ENCODE results near the gene IRAK2.
A peak's percentile ranks its signal among the peaks of the same experiment; 100 is the strongest.
"Not testable (repeated sequence)": the region's sequence is repeated elsewhere in the genome, so short reads cannot be mapped to it uniquely, and the experiment has no call there.

Gene IRAK2

GRCh38 chr3:10164546-10165393 lies at the start of gene IRAK2:
IRAK2 (plus strand) TSS chr3:10164919; CDS start chr3:10164955, 36 bp downstream.
- no peak for FAIRE-seq

GRCh38 chr3:10115326-10116137 lies 49.2 kb upstream of the IRAK2 start, which contains the start of gene BRK1:
BRK1 (plus strand) TSS chr3:10115675; CDS start chr3:10115702, 27 bp downstream.
- peak; percentile 45 for FAIRE-seq

- FAIRE-seq = no peak
Measured at GRCh38 chr3:10116138-10116460, 48.6 kb upstream of the IRAK2 start.

GRCh38 chr3:10116928-10117327 lies 47.8 kb upstream of the IRAK2 start:
- FAIRE-seq = no peak

- FAIRE-seq = no peak
Measured at GRCh38 chr3:10119376-10119775, 45.3 kb upstream of the IRAK2 start.

DNA sequence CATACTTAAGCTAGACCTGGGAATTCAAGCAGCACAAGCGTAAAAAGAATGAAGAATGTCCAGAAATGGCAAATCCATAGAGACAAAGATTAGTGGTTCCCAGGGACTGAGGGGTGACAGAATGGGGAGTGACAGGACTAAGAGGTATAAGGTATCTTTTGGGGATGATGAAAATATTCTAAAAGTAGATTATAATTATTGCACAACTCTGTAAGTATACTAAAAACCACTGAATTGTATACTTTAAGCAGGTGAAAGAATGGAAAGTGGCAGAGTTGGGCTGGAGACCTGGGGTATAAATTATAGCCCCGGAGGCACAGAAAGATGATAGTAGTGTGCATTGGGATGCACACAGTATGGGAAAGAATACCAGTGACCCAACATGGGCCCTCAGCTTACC lies 43.7 kb upstream of the IRAK2 start:
- no peak for FAIRE-seq

GRCh38 chr3:10122724-10123123 lies 42.0 kb upstream of the IRAK2 start:
- FAIRE-seq = no peak

DNA sequence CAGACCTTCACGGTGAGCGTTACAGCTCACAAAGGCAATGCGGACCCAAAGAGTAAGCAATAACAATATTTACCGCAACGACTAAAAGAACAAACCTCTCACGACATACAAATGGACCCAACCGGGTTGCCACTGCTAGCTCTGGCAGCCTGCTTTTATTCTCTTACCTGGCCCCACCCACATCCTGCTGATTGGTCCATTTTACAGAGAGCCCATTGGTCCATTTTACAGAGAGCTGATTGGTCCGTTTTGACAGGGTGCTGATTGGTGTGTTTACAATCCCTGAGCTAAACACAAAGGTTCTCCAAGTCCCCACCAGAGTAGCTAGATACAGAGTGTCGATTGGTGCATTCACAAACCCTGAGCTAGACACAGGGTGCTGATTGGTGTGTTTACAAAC lies 28.8 kb upstream of the IRAK2 start:
- FAIRE-seq = not testable (repeated sequence)

DNA sequence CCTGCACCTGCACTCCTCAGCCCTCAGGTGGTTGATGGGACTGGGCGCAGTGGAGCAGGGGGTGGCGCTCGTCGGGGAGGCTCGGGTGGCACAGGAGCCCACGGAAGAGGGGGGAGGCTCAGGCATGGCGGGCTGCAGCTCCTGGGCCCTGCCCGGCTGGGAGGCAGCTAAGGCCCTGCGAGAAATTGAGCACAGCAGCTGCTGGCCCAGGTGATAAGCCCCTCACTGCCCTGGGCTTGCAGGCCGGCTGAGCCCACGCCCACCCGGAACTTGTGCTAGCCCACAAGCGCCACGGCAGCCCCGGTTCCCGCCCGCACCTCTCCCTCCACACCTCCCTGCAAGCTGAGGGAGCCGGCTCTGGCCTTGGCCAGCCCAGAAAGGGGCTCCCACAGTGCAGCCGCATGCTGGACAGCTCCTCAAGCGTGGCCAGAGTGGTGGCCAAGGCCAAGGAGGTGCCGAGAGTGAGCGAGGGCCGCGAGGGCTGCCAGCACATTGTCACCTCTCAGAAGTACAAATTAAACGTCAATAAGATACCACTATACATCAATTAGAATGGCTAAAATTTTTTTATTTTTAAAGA lies 28.2 kb upstream of the IRAK2 start:
- FAIRE-seq = no peak

GRCh38 chr3:10137178-10137577 lies 27.5 kb upstream of the IRAK2 start:
- no peak for FAIRE-seq

- no peak for FAIRE-seq
Measured at GRCh38 chr3:10140996-10141546, 23.6 kb upstream of the IRAK2 start.

DNA sequence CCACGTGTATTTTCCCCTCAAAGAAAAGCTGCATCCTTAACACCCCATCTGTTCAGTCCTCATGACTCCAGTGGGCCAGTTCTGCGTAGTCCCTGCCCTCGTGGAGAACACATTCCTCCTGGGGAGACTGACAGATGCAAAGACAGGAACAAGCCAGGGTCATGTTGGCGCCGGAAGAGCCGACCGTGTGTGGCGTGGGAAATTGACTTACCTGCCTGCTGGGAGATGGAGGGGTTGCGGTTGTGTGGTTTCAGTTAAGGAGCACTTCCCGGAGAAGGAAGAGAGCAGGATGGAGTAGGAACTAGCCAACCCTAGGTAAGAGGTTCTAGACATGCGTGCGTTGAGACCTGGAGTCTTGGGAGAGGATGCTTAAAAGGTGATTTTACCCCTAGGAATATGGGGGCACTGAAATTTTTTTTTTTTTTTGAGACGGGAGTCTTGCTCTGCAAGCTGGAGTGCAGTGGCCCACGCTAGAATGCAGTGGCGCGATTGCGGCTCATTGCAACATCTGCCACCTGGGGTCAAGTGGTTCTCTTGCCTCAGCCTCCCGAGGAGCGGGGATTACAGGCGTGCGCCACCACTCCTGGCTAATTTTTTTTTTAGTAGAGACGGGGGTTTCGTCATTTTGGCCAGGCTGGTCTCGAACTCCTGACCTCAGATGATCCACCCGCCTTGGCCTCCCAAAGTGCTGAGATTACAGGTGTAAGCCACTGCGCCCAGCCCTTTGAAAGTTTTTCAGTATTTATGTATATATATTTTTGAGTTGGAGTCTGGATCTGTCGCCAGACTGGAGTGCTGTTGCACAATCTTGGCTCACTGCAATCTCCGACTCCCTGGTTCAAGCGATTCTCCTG lies 21.8 kb upstream of the IRAK2 start:
- FAIRE-seq = no peak

- no peak for FAIRE-seq
Measured at GRCh38 chr3:10145685-10146084, 19.0 kb upstream of the IRAK2 start.

GRCh38 chr3:10149226-10149625 lies 15.5 kb upstream of the IRAK2 start:
- FAIRE-seq = no peak

GRCh38 chr3:10150987-10151386 lies 13.7 kb upstream of the IRAK2 start:
- FAIRE-seq = no peak

- FAIRE-seq = no peak
Measured at GRCh38 chr3:10154335-10155122, 10.2 kb upstream of the IRAK2 start.

GRCh38 chr3:10155123-10155472 lies 9.6 kb upstream of the IRAK2 start:
- no peak for FAIRE-seq

GRCh38 chr3:10155658-10156057 lies 9.1 kb upstream of the IRAK2 start:
- no peak for FAIRE-seq

DNA sequence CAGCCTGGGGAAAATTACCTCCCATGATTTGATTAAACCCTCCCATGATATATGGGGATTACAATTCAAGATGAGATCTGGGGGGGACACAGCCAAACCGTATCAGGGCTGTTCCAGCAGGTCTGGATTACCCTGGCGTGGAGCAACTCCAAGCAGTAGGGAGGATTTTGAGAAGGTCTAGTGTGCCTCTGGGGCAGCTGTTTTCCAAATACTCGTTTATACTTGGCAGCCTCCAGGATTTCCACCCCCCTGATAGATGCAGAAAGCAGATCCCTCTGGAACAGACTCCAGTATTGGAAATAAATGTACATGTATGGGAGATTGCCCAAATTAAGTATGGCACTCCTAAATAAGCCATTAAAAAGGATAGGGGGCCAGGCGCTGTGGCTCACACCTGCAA lies 7.7 kb upstream of the IRAK2 start:
- FAIRE-seq = no peak

GRCh38 chr3:10158555-10158954 lies 6.2 kb upstream of the IRAK2 start:
- not testable (repeated sequence) for FAIRE-seq

DNA sequence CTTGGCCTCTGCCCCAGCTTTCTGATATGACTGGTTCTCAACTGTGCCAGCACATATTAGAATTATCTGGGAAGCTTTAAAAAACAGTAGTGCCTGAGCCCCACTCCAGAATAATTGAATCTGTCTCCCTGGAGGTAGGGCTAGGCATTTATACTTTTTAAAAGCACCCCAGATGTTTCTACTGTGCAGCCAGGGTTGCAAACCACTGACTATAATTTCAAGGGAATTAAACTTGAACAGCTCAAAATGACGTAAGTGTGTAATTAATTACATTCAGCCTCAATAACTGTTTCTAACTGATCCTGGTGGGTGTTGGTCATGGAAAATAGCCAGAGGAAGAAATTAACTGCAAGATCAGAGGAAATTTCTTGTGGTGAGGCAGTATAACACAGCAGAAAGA lies 4.4 kb upstream of the IRAK2 start:
- no peak for FAIRE-seq

- no peak for FAIRE-seq
Measured at GRCh38 chr3:10160925-10161324, 3.8 kb upstream of the IRAK2 start.
